Measurements from ENCODE around the gene SERPINB12.

GRCh38 chr18:63564561-63564960 is 22.4 kb downstream of the SERPINB12 start:
- no peak for TF ChIP-seq CTCF (IDR thresholded peaks at IDR 0.05)
- no peak for TF ChIP-seq POLR2A (IDR thresholded peaks at IDR 0.05)
